ENCODE results near the gene SYNDIG1. TPM values are rescaled to one million over a fixed set of nuclear protein-coding genes. Genes with fewer than 3 reads are reported as not detected.

Gene SYNDIG1
- total RNA-seq, 1 experiment from 2014 or later: not detected

GRCh38 chr20:24502661-24503060 lies 33.2 kb downstream of the SYNDIG1 start:
- intact Hi-C loops (cut with micrococcal nuclease): no loop called here
- H3K36me3 ChIP-seq (ENCODE audit: low read depth, low read length): no peaks in the 10 kb centered on the region
- no TSS peak for BruUV-seq (replicated peaks)
- no peak overlapping the region for H2AFZ ChIP-seq (ENCODE audit: low read length)
- ChIA-PET POLR2A (ENCODE audit: unreplicated experiment) (no interaction called here), CTCF (no interaction called here)
- H3K9me3 ChIP-seq (ENCODE audit: low read length): no peaks in the 10 kb centered on the region
- no peaks in the 10 kb centered on the region for H4K20me1 ChIP-seq (ENCODE audit: low read length)
- H3K27ac ChIP-seq (ENCODE audit: low read length): no peak overlapping the region
- no peak for ATAC-seq
- no peak overlapping the region for H3K9ac ChIP-seq (ENCODE audit: low read length)
- DNase-seq: no peak
- no peak overlapping the region for H3K4me3 ChIP-seq (ENCODE audit: low read length)
- H3F3A ChIP-seq (ENCODE audit: low read length, unreplicated experiment): no peaks in the 10 kb centered on the region
- no peak overlapping the region for H3K4me2 ChIP-seq (ENCODE audit: low read length)
- H3K79me2 ChIP-seq (ENCODE audit: low read length): no peaks in the 10 kb centered on the region
- H3K9me2 ChIP-seq (replicated peaks; ENCODE audit: low read length): no peaks in the 10 kb centered on the region
- peaks cover 95% of the 10 kb centered on the region for H3K27me3 ChIP-seq (ENCODE audit: low read length)
- TF ChIP-seq EZH2phosphoT487 (IDR thresholded peaks at IDR 0.05; ENCODE audit: borderline replicate concordance, low read length) (no peak), EZH2 (IDR thresholded peaks at IDR 0.05; ENCODE audit: low read length, unreplicated experiment) (no peak)
- TF ChIP-seq, protein P1, sequence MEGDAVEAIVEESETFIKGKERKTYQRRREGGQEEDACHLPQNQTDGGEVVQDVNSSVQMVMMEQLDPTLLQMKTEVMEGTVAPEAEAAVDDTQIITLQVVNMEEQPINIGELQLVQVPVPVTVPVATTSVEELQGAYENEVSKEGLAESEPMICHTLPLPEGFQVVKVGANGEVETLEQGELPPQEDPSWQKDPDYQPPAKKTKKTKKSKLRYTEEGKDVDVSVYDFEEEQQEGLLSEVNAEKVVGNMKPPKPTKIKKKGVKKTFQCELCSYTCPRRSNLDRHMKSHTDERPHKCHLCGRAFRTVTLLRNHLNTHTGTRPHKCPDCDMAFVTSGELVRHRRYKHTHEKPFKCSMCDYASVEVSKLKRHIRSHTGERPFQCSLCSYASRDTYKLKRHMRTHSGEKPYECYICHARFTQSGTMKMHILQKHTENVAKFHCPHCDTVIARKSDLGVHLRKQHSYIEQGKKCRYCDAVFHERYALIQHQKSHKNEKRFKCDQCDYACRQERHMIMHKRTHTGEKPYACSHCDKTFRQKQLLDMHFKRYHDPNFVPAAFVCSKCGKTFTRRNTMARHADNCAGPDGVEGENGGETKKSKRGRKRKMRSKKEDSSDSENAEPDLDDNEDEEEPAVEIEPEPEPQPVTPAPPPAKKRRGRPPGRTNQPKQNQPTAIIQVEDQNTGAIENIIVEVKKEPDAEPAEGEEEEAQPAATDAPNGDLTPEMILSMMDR (conservative IDR thresholded peaks at IDR 0.05; ENCODE audit: low read depth, low read length): no peak
- no peaks in the 10 kb centered on the region for H3K4me1 ChIP-seq (ENCODE audit: insufficient read depth, low read length)

DNA sequence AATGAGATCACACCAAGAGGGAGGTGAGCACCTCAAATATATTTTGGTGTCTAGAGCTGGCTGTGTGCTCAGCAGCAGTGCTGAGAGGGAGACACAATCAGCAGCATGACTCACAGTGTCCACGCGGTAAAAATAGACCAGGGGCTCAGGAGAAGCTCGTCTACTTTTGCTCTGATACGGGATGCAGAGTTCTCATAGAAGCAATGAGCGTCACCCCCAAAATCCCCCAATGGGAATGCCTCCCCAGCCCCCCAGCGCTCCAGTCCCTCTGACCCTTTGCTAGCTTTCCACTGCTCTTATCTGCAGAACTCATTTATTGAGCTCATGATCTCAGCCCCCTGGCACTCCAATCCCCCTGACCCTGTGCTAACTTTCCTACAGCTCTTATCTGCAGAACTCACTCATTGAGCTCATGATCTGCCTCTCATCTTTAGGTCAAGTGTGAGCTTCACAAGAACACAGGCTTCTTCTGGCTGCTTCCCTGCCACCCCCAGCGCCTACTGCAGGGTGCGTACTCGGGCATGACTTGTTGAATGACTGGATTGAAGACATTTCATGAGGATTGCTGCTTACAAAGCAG lies 34.0 kb downstream of the SYNDIG1 start:
- Histone ChIP-seq H3K4me2 (ENCODE audit: low read length) (no peak overlapping the region), H2AFZ (ENCODE audit: low read length) (no peak overlapping the region), H3K79me2 (ENCODE audit: low read length) (no peaks in the 10 kb centered on the region), H3K9me2 (replicated peaks; ENCODE audit: low read length) (no peaks in the 10 kb centered on the region), H3K27ac (ENCODE audit: low read length) (no peak overlapping the region), H4K20me1 (ENCODE audit: low read length) (no peaks in the 10 kb centered on the region), H3K27me3 (ENCODE audit: low read length) (peaks cover 95% of the 10 kb centered on the region), H3K36me3 (ENCODE audit: low read depth, low read length) (no peaks in the 10 kb centered on the region), H3K9me3 (ENCODE audit: low read length) (no peaks in the 10 kb centered on the region), H3K9ac (ENCODE audit: low read length) (no peak overlapping the region), H3K4me1 (ENCODE audit: insufficient read depth, low read length) (no peaks in the 10 kb centered on the region), H3K4me3 (ENCODE audit: low read length) (no peak overlapping the region), H3F3A (ENCODE audit: low read length, unreplicated experiment) (no peaks in the 10 kb centered on the region)
- TF ChIP-seq EZH2 (IDR thresholded peaks at IDR 0.05; ENCODE audit: low read length, unreplicated experiment): no peak
- no peak for TF ChIP-seq EZH2phosphoT487 (IDR thresholded peaks at IDR 0.05; ENCODE audit: borderline replicate concordance, low read length)
- TF ChIP-seq, protein P1 (conservative IDR thresholded peaks at IDR 0.05; ENCODE audit: low read depth, low read length): no peak
- no peak for DNase-seq
- ChIA-PET CTCF (no interaction called here), POLR2A (ENCODE audit: unreplicated experiment) (no interaction called here)
- BruUV-seq (replicated peaks): no TSS peak
- ATAC-seq: no peak
- intact Hi-C loops (cut with micrococcal nuclease): no loop called here

DNA sequence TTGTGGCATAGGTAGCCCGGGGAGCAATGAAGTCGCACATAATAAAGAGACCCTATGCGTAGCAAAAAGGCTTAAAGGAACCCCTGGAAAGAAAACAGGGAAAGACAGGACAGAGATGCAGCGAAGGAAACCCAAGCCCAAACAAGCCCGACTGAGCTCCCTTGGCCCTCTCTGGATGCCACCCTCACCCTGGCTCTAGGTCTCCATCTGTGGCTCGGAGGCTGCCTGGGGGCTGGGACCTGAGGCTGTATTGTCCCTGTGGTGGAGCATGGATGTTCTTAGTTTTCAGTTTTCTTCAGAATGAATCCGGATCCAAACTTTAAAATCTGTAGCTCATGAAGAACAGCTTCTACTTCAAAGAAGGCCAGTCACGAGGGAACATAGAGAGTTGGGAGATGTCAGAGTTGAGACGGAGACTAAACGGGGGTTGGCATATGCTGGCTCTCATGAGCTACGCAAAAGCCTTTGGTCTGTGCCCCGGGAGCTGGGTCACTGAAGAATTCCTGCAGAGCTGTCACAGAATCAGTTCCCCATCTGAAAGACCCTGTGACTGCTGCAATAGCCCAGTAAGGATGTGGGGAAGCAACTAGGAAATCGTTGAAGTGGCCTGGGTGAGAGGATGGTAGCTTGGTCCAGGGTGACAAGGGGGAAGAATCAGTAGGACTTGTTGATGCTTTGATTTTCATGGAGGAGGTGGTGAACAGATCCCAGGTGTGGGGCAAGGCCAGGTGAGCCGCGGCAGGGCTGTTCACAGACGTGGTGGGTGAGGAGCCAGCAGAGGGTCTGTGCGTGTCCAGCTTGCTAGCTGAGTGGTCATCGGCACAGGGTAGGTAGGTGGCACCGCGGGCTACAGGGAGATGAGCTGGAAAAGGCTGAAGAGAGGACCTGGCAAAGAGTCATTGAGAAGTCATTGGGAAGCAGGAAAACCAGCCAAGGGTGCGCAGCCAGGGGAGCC lies 35.2 kb downstream of the SYNDIG1 start:
- Histone ChIP-seq H3K9me3 (ENCODE audit: low read length) (no peaks in the 10 kb centered on the region), H2AFZ (ENCODE audit: low read length) (no peak overlapping the region), H3K9me2 (replicated peaks; ENCODE audit: low read length) (no peaks in the 10 kb centered on the region), H3K4me2 (ENCODE audit: low read length) (no peak overlapping the region), H3K36me3 (ENCODE audit: low read depth, low read length) (no peaks in the 10 kb centered on the region), H3K4me1 (ENCODE audit: insufficient read depth, low read length) (no peaks in the 10 kb centered on the region), H3K4me3 (ENCODE audit: low read length) (no peak overlapping the region), H3F3A (ENCODE audit: low read length, unreplicated experiment) (no peaks in the 10 kb centered on the region), H3K27ac (ENCODE audit: low read length) (no peak overlapping the region), H4K20me1 (ENCODE audit: low read length) (no peaks in the 10 kb centered on the region), H3K27me3 (ENCODE audit: low read length) (peaks cover 95% of the 10 kb centered on the region), H3K79me2 (ENCODE audit: low read length) (no peaks in the 10 kb centered on the region), H3K9ac (ENCODE audit: low read length) (no peak overlapping the region)
- no peak for ATAC-seq
- DNase-seq: no peak
- TF ChIP-seq EZH2phosphoT487 (IDR thresholded peaks at IDR 0.05; ENCODE audit: borderline replicate concordance, low read length): no peak
- no peak for TF ChIP-seq EZH2 (IDR thresholded peaks at IDR 0.05; ENCODE audit: low read length, unreplicated experiment)
- TF ChIP-seq, protein P1 (conservative IDR thresholded peaks at IDR 0.05; ENCODE audit: low read depth, low read length): no peak
- intact Hi-C loops (cut with micrococcal nuclease): no loop called here
- POLR2A ChIA-PET (ENCODE audit: unreplicated experiment): no interaction called here
- BruUV-seq (replicated peaks): no TSS peak
- CTCF ChIA-PET: no interaction called here

All from PC-3 (cell line).